H1 (cell line): ENCODE data around the gene CRBN. TPM values are rescaled to one million over a fixed set of nuclear protein-coding genes. Genes with fewer than 3 reads are reported as not detected.

Experiments
- CTCF ChIA-PET: fragments of 300-600 bp; sonication (Branson Sonifier 250); formaldehyde crosslinking; loops from one replicate; lab custom pipeline; 2021; ENCODE audit not compliant: partially characterized antibody; lab: Charles Lee
- POLR2A ChIA-PET: fragments of 300-600 bp; sonication (Branson Sonifier 250); formaldehyde crosslinking; loops from one replicate; lab custom pipeline; 2021; ENCODE audit warnings: inconsistent platforms; ENCODE audit not compliant: partially characterized antibody; lab: Charles Lee
- DNase-seq, 2 experiments: peaks; one replicate each; pipeline versions ENCODE4 v3.0.0 to v3.0.0-alpha.2; 2010 to 2022; ENCODE audit warnings: low spot score in 2 of 2, low read depth in 1 of 2, mixed read lengths in 1 of 2
- FAIRE-seq: peaks from 2 replicates; lab custom pipeline; 2011; peaks lifted over from hg19 to GRCh38; lab: Jason Lieb, UNC
- H2AFZ ChIP-seq: 2 replicates; pipeline ENCODE4 v1.8.1; 2012; ENCODE audit warnings: low read length, inconsistent platforms
- H2AK5ac ChIP-seq: 2 replicates; pipeline ENCODE4 v1.6.1; 2013; ENCODE audit warnings: low read depth, low read length
- H2BK120ac ChIP-seq: replicated peaks from 2 replicates; pipeline ENCODE3; 2013; ENCODE audit warnings: low read depth, low read length, inconsistent platforms
- H2BK12ac ChIP-seq: 2 replicates; pipeline ENCODE4 v1.6.1; 2013; ENCODE audit warnings: low read depth, low read length
- H2BK15ac ChIP-seq: 2 replicates; pipeline ENCODE4 v1.6.1; 2013; ENCODE audit warnings: low read length
- H2BK20ac ChIP-seq: 2 replicates; pipeline ENCODE4 v1.6.1; 2013; ENCODE audit warnings: low read length
- H2BK5ac ChIP-seq: 2 replicates; pipeline ENCODE4 v1.6.1; 2013; ENCODE audit warnings: low read depth, low read length
- H3K14ac ChIP-seq: 2 replicates; pipeline ENCODE4 v1.6.1; 2013; ENCODE audit warnings: inconsistent platforms; ENCODE audit not compliant: insufficient read length
- H3K18ac ChIP-seq: 2 replicates; pipeline ENCODE4 v1.6.1; 2013; ENCODE audit warnings: low read length; ENCODE audit errors: extremely low read depth
- H3K23ac ChIP-seq: 2 replicates; pipeline ENCODE4 v1.6.1; 2013; ENCODE audit warnings: inconsistent platforms; ENCODE audit not compliant: insufficient read length
- H3K23me2 ChIP-seq: 2 replicates; pipeline ENCODE4 v1.6.1; 2013; ENCODE audit warnings: low read depth, low read length
- H3K27ac ChIP-seq: 2 replicates; pipeline ENCODE4 v1.6.1; 2011; ENCODE audit warnings: low read depth, low read length, inconsistent platforms
- H3K27me3 ChIP-seq, 4 experiments: replicated peaks in 1 of 4; 1 replicate in 1 of 4; 2 replicates in 3 of 4; pipeline versions ENCODE4 v1.6.1 to v1.8.1; 2011 to 2013; ENCODE audit warnings: low read length in 3 of 4, mild to moderate bottlenecking in 3 of 4, inconsistent platforms in 2 of 4, mixed read lengths in 2 of 4, moderate library complexity in 1 of 4; ENCODE audit not compliant: control insufficient read depth in 3 of 4, insufficient read depth in 3 of 4; ENCODE audit errors: extremely low read depth in 1 of 4
- H3K36me3 ChIP-seq, 4 experiments: 2 replicates each; pipeline versions ENCODE4 v1.6.1 to v1.8.1; 2011 to 2013; ENCODE audit warnings: mild to moderate bottlenecking in 4 of 4, low read length in 3 of 4, moderate library complexity in 2 of 4, control low read depth in 1 of 4, inconsistent platforms in 1 of 4; ENCODE audit not compliant: insufficient read depth in 4 of 4, control insufficient read depth in 2 of 4
- H3K4ac ChIP-seq: replicated peaks from 2 replicates; pipeline ENCODE3; 2013; ENCODE audit warnings: low read length, low read depth, mixed read lengths, inconsistent platforms; ENCODE audit not compliant: insufficient read length
- H3K4me1 ChIP-seq, 4 experiments: replicated peaks in 1 of 4; 1 replicate in 1 of 4; 2 replicates in 3 of 4; pipeline versions ENCODE4 v1.6.1 to v1.8.1; 2011 to 2013; ENCODE audit warnings: low read length in 3 of 4, inconsistent platforms in 2 of 4, mixed read lengths in 1 of 4; ENCODE audit not compliant: insufficient read depth in 4 of 4, control insufficient read depth in 3 of 4
- H3K4me2 ChIP-seq, 2 experiments: 2 replicates each; pipeline versions ENCODE4 v1.6.1 to v1.8.1; 2011 to 2013; ENCODE audit warnings: low read depth in 2 of 2, low read length in 2 of 2, control low read depth in 1 of 2, inconsistent platforms in 1 of 2, mild to moderate bottlenecking in 1 of 2; ENCODE audit not compliant: insufficient read depth in 1 of 2
- H3K4me3 ChIP-seq, 4 experiments: fragments of 200-600, 300-600 bp in 1 of 4; sonication (generic), shearing (Covaris generic), sonication (Bioruptor Twin) in 1 of 4; 2 replicates each; pipeline versions ENCODE4 v1.5.1 to v1.8.1; 2011 to 2016; ENCODE audit warnings: low read length in 4 of 4, low read depth in 3 of 4, control low read depth in 2 of 4, inconsistent platforms in 2 of 4, mild to moderate bottlenecking in 2 of 4, mixed read lengths in 1 of 4, moderate library complexity in 1 of 4; ENCODE audit not compliant: insufficient read depth in 2 of 4; ENCODE audit errors: extremely low read depth in 1 of 4
- H3K56ac ChIP-seq: replicated peaks from 2 replicates; pipeline ENCODE3; 2013; ENCODE audit warnings: low read depth, mild to moderate bottlenecking, mixed read lengths, low read length, inconsistent platforms; ENCODE audit not compliant: insufficient read length
- H3K79me1 ChIP-seq: 2 replicates; pipeline ENCODE4 v1.6.1; 2013; ENCODE audit warnings: low read depth, low read length, control low read depth
- H3K79me2 ChIP-seq, 2 experiments: 2 replicates each; pipeline versions ENCODE4 v1.6.1 to v1.8.1; 2012 to 2013; ENCODE audit warnings: low read length in 2 of 2, mild to moderate bottlenecking in 2 of 2, inconsistent platforms in 1 of 2; ENCODE audit not compliant: insufficient read depth in 2 of 2, control insufficient read depth in 1 of 2
- H3K9ac ChIP-seq, 4 experiments: replicated peaks in 1 of 4; 1 replicate in 1 of 4; 2 replicates in 3 of 4; pipeline versions ENCODE4 v1.6.1 to v1.8.1; 2011 to 2013; ENCODE audit warnings: low read depth in 3 of 4, low read length in 3 of 4, control low read depth in 2 of 4, mild to moderate bottlenecking in 2 of 4, moderate library complexity in 2 of 4, inconsistent platforms in 1 of 4; ENCODE audit errors: extremely low read depth in 1 of 4
- H3K9me3 ChIP-seq, 2 experiments: 2 replicates each; pipeline versions ENCODE4 v1.6.1 to v1.8.1; 2012 to 2013; ENCODE audit warnings: mild to moderate bottlenecking in 2 of 2, moderate library complexity in 2 of 2, control low read depth in 1 of 2, inconsistent platforms in 1 of 2, low read depth in 1 of 2, low read length in 1 of 2, mixed read lengths in 1 of 2; ENCODE audit not compliant: insufficient read depth in 2 of 2
- H4K20me1 ChIP-seq, 2 experiments: replicated peaks in 1 of 2; 2 replicates each; pipeline versions ENCODE3 to v1.8.1; 2011 to 2013; ENCODE audit warnings: inconsistent platforms in 2 of 2, low read length in 2 of 2, mild to moderate bottlenecking in 1 of 2; ENCODE audit not compliant: insufficient read depth in 2 of 2, control insufficient read depth in 1 of 2
- H4K5ac ChIP-seq: 2 replicates; pipeline ENCODE4 v1.6.1; 2013; ENCODE audit warnings: low read length, low read depth, mixed read lengths, inconsistent platforms; ENCODE audit not compliant: insufficient read length
- H4K8ac ChIP-seq: 2 replicates; pipeline ENCODE4 v1.8.0; 2013; ENCODE audit warnings: mild to moderate bottlenecking, moderate library complexity, low read length, inconsistent platforms; ENCODE audit not compliant: insufficient read depth; ENCODE audit errors: extremely low read depth
- H4K91ac ChIP-seq: replicated peaks from 2 replicates; pipeline ENCODE3; 2013; ENCODE audit warnings: low read length, mixed read lengths, inconsistent platforms; ENCODE audit not compliant: insufficient read length
- CHD2 ChIP-seq: IDR thresholded peaks from 2 replicates; pipeline ENCODE4 v1.6.1; 2012; ENCODE audit warnings: low read length, improper control_type of control experiment
- WGBS, 2 experiments: shearing (Covaris generic) in 1 of 2; methylation state at CpG; one replicate each; pipeline versions ENCODE4 v1.1.6 to v1.1.7; 2013 to 2015; ENCODE audit warnings: low lambda C conversion rate in 2 of 2, mixed read lengths in 2 of 2, inconsistent platforms in 1 of 2, low coverage in 1 of 2, missing lambda C conversion rate in 1 of 2; ENCODE audit not compliant: insufficient replicate concordance in 2 of 2, insufficient coverage in 1 of 2, insufficient read length in 1 of 2; ENCODE audit errors: extremely low coverage in 1 of 2, missing lambda C conversion rate in 1 of 2; 5-methylcytosine and 5-hydroxymethylcytosine counted together
- polyA plus RNA-seq, 7 experiments: library from polyadenylated mRNA; depleted of rRNA in 3 of 7; stranded (reverse) in 5 of 7; unstranded in 2 of 7; fragments of >200 nt in 5 of 7; fragments of 200-250 nt in 2 of 7; gene quantifications; 1 replicate in 5 of 7; 2 replicates in 1 of 7; 4 replicates in 1 of 7; pipeline versions ENCODE4 v1.2.1 to v1.2.3, GENCODE V29; 2011 to 2013; ENCODE audit warnings: missing spikeins in 2 of 7, mixed read lengths in 2 of 7
- total RNA-seq: library from RNA; stranded (reverse); fragmentation: NEBNext Ultra II Directional; extraction: Animal tissue kit (Norgen Biotek cat#: 25700); gene quantifications from 2 replicates; pipeline ENCODE4 v1.2.1, GENCODE V29; 2021
- TF ChIP-seq, protein P1 (sequence below): IDR thresholded peaks from 2 replicates; pipeline ENCODE4 v1.6.1; 2011; ENCODE audit warnings: low read depth, mild to moderate bottlenecking, low read length; ENCODE audit not compliant: insufficient read depth
- TF ChIP-seq, protein P2 (sequence below): IDR thresholded peaks from 2 replicates; pipeline ENCODE4 v1.6.1; 2012; ENCODE audit warnings: inconsistent platforms

CRBN gene
- total and polyA plus RNA-seq, 2 of the 8 experiments (the other 6 are each of a cell fraction or from before 2014, with no cell fraction given) = 13.4 to 30.3 TPM

DNA sequence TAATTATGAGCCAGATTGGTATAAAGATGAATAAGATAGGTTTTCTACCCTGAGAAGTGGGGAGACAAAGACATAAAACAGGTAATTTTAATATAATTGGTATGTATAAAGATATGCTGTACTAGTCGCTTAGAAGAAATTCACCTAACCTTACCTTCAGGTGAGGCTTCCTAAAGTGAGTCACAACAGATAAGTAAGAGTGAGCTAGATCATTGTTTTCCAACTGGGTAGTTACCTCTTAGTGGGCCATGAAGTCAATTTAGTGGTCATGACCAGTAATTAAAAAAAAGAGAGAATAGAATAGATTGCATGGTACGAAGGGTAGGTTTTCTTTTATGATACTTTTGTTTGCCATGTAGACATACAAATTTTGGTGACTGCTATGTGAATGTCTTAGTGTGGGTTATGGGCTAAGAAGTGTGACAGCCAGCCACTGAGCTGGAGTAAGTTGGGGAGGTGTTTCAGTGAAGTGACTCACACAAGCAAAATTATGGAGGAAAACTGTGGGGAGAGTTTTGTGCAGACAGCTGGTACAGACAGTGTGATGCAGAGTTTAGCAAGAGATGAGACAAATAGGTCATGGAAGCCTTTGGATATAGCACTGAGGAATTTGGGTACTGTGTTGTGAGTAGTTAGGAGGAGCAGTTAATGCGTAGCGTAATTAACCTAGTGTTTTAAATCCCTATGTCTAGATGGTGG is 44.6 kb downstream of the CRBN start:
- Histone ChIP-seq H3K18ac (no peak overlapping the region), H3K79me2 (peaks cover 12 to 52% of the 10 kb centered on the region in 2 experiments), H2BK20ac (no peak overlapping the region), H2BK120ac (no peak overlapping the region), H3K4me1 (no peaks in the 10 kb centered on the region), H3K23me2 (no peaks in the 10 kb centered on the region), H2AFZ (no peak overlapping the region), H3K27ac (no peak overlapping the region), H3K56ac (no peak overlapping the region), H3K14ac (no peak overlapping the region), H4K5ac (no peak overlapping the region), H4K8ac (no peak overlapping the region), H3K79me1 (peaks cover 11% of the 10 kb centered on the region), H2BK5ac (no peak overlapping the region), H4K91ac (no peak overlapping the region), H2BK15ac (no peak overlapping the region), H4K20me1 (peaks cover 0 to 12% of the 10 kb centered on the region in 2 experiments), H3K27me3 (no peaks in the 10 kb centered on the region), H3K4ac (no peak overlapping the region), H3K4me3 (no peak overlapping the region), H3K36me3 (peaks cover 4 to 53% (median 25%) of the 10 kb centered on the region in 4 experiments; a peak in 7 of 8 replicates), H3K9ac (no peak overlapping the region), H3K23ac (no peak overlapping the region), H2AK5ac (no peak overlapping the region), H3K9me3 (no peaks in the 10 kb centered on the region), H3K4me2 (no peak overlapping the region), H2BK12ac (no peak overlapping the region)
- TF ChIP-seq, protein P1, sequence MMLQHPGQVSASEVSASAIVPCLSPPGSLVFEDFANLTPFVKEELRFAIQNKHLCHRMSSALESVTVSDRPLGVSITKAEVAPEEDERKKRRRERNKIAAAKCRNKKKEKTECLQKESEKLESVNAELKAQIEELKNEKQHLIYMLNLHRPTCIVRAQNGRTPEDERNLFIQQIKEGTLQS = no peak
- no peak for TF ChIP-seq CHD2
- TF ChIP-seq, protein P2, sequence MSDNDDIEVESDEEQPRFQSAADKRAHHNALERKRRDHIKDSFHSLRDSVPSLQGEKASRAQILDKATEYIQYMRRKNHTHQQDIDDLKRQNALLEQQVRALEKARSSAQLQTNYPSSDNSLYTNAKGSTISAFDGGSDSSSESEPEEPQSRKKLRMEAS = no peak
- FAIRE-seq (no peak), DNase-seq (no peak)
- CTCF ChIA-PET = interaction anchor here (0.9 kb wide), 1 partner anchor 370 kb away, joined by 3 read pairs; no protein-coding TSS in a partner anchor
- 86% methylated on average over 4 of the region's 4 CpGs; no CpG with 5 or more reads in 1 of the 2 experiments for WGBS, 2 experiments
- POLR2A ChIA-PET = no interaction called here
